ENCODE results near the gene REEP1.

Gene REEP1

GRCh38 chr2:86311879-86312278 is 25.5 kb downstream of the REEP1 start:
- no peak for DNase-seq (ENCODE audit: low read depth)
- H3K4me3 ChIP-seq (ENCODE audit: control insufficient read depth, low read depth, low read length), result no peak overlapping the region
- TF ChIP-seq CTCF (conservative IDR thresholded peaks at IDR 0.05; ENCODE audit: control insufficient read depth, insufficient read depth, low read depth, low read length), result no peak

GRCh38 chr2:86309966-86310365 is 27.5 kb downstream of the REEP1 start:
- TF ChIP-seq CTCF (conservative IDR thresholded peaks at IDR 0.05; ENCODE audit: control insufficient read depth, insufficient read depth, low read depth, low read length), result no peak
- H3K4me3 ChIP-seq (ENCODE audit: control insufficient read depth, low read depth, low read length), result no peak overlapping the region
- no peak for DNase-seq (ENCODE audit: low read depth)

GRCh38 chr2:86308984-86309695 is 28.3 kb downstream of the REEP1 start:
- TF ChIP-seq CTCF (conservative IDR thresholded peaks at IDR 0.05; ENCODE audit: control insufficient read depth, insufficient read depth, low read depth, low read length), result no peak
- no peak for DNase-seq (ENCODE audit: low read depth)
- H3K4me3 ChIP-seq (ENCODE audit: control insufficient read depth, low read depth, low read length), result no peak overlapping the region

- no peak for TF ChIP-seq CTCF (conservative IDR thresholded peaks at IDR 0.05; ENCODE audit: control insufficient read depth, insufficient read depth, low read depth, low read length)
- H3K4me3 ChIP-seq (ENCODE audit: control insufficient read depth, low read depth, low read length), result no peak overlapping the region
- no peak for DNase-seq (ENCODE audit: low read depth)
These were observed 29.1 kb downstream of the REEP1 start for GRCh38 chr2:86308356-86308755.

GRCh38 chr2:86307431-86307830 is 30.0 kb downstream of the REEP1 start:
- no peak for DNase-seq (ENCODE audit: low read depth)
- H3K4me3 ChIP-seq (ENCODE audit: control insufficient read depth, low read depth, low read length), result no peak overlapping the region
- TF ChIP-seq CTCF (conservative IDR thresholded peaks at IDR 0.05; ENCODE audit: control insufficient read depth, insufficient read depth, low read depth, low read length), result no peak

- no peak for DNase-seq (ENCODE audit: low read depth)
- H3K4me3 ChIP-seq (ENCODE audit: control insufficient read depth, low read depth, low read length), result no peak overlapping the region
- TF ChIP-seq CTCF (conservative IDR thresholded peaks at IDR 0.05; ENCODE audit: control insufficient read depth, insufficient read depth, low read depth, low read length), result no peak
These were observed 31.5 kb downstream of the REEP1 start for GRCh38 chr2:86305915-86306254.
